Natural killer cell treated with Interleukin-12 subunit alpha and Interleukin-12 subunit beta and Interleukin-15 and Interleukin-18, amount 100 ng/mL, for 72 hours (primary cell): ENCODE measurements around the gene VOPP1. TPM values are rescaled to one million over a fixed set of nuclear protein-coding genes. Genes with fewer than 3 reads are reported as not detected.
"Not testable (repeated sequence)": the region's sequence is repeated elsewhere in the genome, so short reads cannot be mapped to it uniquely, and the experiment has no call there.

Experiments
- ATAC-seq, 2 donors: fragments of 150-1000 bp; cut with Tn5 transposase in 1 of 2; sonication (Bioruptor Pico), chemical (Tn5 transposase) in 1 of 2; 2 replicates each; pipeline ENCODE4 v1.10.0; 2021
- DNase-seq: peaks from one replicate; pipeline ENCODE4 v3.0.0; 2022; ENCODE audit warnings: low spot score
- H3K27ac Mint-ChIP-seq, 2 donors: 1 replicate in 1 of 2; 2 replicates in 1 of 2; pipeline ENCODE4 v1.8.0; 2022; ENCODE audit warnings: mixed read lengths in 2 of 2, mild to moderate bottlenecking in 1 of 2, moderate library complexity in 1 of 2
- H3K27me3 Mint-ChIP-seq, 2 donors: 1 replicate in 1 of 2; 2 replicates in 1 of 2; pipeline ENCODE4 v1.8.0; 2022; ENCODE audit warnings: mixed read lengths in 2 of 2
- H3K36me3 Mint-ChIP-seq: one replicate; pipeline ENCODE4 v1.8.0; 2022; ENCODE audit warnings: mixed read lengths
- H3K4me1 Mint-ChIP-seq, 2 donors: 1 replicate in 1 of 2; 2 replicates in 1 of 2; pipeline ENCODE4 v1.8.0; 2022; ENCODE audit warnings: low read depth in 2 of 2, mixed read lengths in 2 of 2, mild to moderate bottlenecking in 1 of 2
- H3K4me3 Mint-ChIP-seq: one replicate; pipeline ENCODE4 v1.8.0; 2022; ENCODE audit warnings: mixed read lengths
- H3K9me3 Mint-ChIP-seq: 2 replicates; pipeline ENCODE4 v1.8.0; 2022; ENCODE audit warnings: mixed read lengths
- total RNA-seq, 2 donors: library from RNA; stranded (reverse); gene quantifications; one replicate each; pipeline ENCODE4 v1.2.3, GENCODE V29; 2022

Gene VOPP1
- total RNA-seq, 2 donors from 2014 or later, result 204 to 244 TPM

DNA sequence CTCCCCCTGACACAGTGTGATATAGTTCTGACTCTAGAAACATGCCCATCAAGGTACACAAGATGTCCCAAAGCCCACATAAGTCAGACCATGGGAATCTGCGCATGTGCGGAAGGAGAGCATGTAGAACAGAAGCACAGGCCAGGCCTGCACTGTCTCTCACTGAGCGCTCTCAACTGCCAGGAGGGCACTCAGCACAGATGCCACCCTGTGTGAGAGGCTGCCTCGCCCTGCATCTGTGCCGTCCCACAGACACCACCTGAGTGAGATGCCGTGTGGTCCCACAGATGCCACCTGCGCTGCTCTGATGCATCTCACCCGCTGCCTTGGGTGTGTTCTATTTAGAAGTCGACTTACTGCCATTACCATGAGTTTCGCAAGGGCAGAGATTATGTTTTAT lies 98.4 kb downstream of the VOPP1 start:
- H3K36me3 Mint-ChIP-seq, result peaks cover 13% of the 10 kb centered on the region
- peaks cover 44 to 51% of the 10 kb centered on the region in 2 donors for H3K4me1 Mint-ChIP-seq
- no peak for DNase-seq
- H3K27ac Mint-ChIP-seq, result peak overlapping the region in 1 of 2 donors; percentile 58
- H3K4me3 Mint-ChIP-seq, result peak overlapping the region; percentile 60
- H3K9me3 Mint-ChIP-seq, result no peaks in the 10 kb centered on the region
- no peaks in the 10 kb centered on the region for H3K27me3 Mint-ChIP-seq
- ATAC-seq, result no peak

GRCh38 chr7:55472928-55473725 lies 99.2 kb downstream of the VOPP1 start:
- no peak overlapping the region for H3K27ac Mint-ChIP-seq
- no peak overlapping the region for H3K4me3 Mint-ChIP-seq
- DNase-seq, result no peak

DNA sequence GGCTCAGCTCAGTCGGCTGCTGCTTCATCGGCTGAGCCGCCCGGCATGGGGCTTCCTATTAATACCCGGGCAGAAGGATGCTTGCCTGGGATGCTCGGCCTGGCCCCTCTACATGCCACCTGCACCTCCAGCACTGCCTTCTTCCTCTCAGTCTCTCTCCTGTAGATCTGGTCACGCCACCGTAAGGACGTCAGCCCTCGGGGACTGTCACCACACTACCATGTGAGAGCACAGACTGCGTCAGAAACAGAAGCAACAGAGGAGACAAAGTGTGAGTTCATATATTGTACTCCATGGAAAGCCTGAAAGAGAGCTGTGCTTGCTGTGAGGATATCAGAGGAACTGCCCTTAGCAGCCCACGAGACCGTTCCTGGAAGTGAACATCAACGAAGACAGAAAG lies 99.9 kb downstream of the VOPP1 start:
- not testable (repeated sequence) for H3K27ac Mint-ChIP-seq, H3K27me3 Mint-ChIP-seq, H3K4me3 Mint-ChIP-seq, ATAC-seq, DNase-seq, H3K9me3 Mint-ChIP-seq
- Mint-ChIP-seq H3K4me1 (peaks cover 37 to 45% of the 10 kb centered on the region in 2 donors), H3K36me3 (peaks cover 12% of the 10 kb centered on the region)

More at GRCh38 chr7:55472928-55473725, 99.2 kb downstream of the VOPP1 start:
- no peak for ATAC-seq
- Mint-ChIP-seq H3K9me3 (no peaks in the 10 kb centered on the region), H3K36me3 (peaks cover 10% of the 10 kb centered on the region), H3K4me1 (peaks cover 41 to 49% of the 10 kb centered on the region in 2 donors), H3K27me3 (no peaks in the 10 kb centered on the region)

DNA sequence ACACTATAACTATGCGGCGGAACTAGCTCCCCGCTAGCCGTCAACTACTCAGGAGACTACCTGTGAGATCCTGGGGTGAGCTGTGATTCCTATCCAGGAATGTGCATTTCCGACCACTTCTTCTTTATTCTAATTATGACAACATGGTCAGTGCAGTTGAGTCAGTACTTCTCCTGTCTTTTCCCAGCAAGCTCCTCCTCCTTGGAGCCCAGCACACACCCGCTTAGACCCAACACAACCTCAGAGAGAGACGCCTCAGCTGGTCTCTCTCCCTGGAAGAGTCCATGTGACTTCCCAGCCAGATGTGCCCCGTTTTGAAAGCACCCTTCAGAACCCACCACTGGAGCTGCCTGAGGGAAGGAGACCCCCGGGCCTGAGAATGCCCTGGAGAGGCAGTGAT lies 100.7 kb downstream of the VOPP1 start:
- not testable (repeated sequence) for H3K27me3 Mint-ChIP-seq, H3K27ac Mint-ChIP-seq, DNase-seq, ATAC-seq, H3K4me3 Mint-ChIP-seq, H3K9me3 Mint-ChIP-seq
- Mint-ChIP-seq H3K36me3 (peaks cover 12% of the 10 kb centered on the region), H3K4me1 (peaks cover 32 to 40% of the 10 kb centered on the region in 2 donors)

GRCh38 chr7:55470261-55470660 lies 102.0 kb downstream of the VOPP1 start:
- DNase-seq, result no peak
- ATAC-seq, result no peak
- Mint-ChIP-seq H3K36me3 (peaks cover 22% of the 10 kb centered on the region), H3K4me1 (peaks cover 24 to 31% of the 10 kb centered on the region in 2 donors), H3K9me3 (no peaks in the 10 kb centered on the region), H3K27me3 (no peaks in the 10 kb centered on the region), H3K27ac (peak overlapping the region in 1 of 2 donors; percentile 63), H3K4me3 (no peak overlapping the region)

DNA sequence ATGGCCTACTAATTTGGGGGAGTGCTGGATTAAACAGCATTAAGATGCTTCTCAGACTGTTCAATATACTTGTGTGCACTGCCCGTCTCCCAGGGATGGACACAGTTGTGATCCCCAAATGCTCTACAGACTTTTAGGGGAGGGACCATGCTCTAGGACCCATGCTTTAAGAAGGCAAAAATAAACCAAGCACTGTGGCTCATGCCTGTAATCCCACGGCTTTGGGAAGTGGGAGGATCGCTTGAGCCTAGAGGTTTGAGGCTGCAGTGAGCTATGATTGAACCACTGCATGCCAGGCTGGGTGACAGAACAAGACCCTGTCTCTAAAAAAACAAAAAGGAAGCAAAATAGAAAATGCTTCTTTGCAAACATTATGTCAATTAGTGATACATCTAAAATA lies 102.6 kb downstream of the VOPP1 start:
- H3K4me3 Mint-ChIP-seq, result no peak overlapping the region
- no peak overlapping the region for H3K27ac Mint-ChIP-seq
- H3K36me3 Mint-ChIP-seq, result peaks cover 27% of the 10 kb centered on the region
- H3K9me3 Mint-ChIP-seq, result no peaks in the 10 kb centered on the region
- peaks cover 19 to 31% of the 10 kb centered on the region in 2 donors for H3K4me1 Mint-ChIP-seq
- no peak for DNase-seq
- no peak for ATAC-seq
- no peaks in the 10 kb centered on the region for H3K27me3 Mint-ChIP-seq

- Mint-ChIP-seq H3K4me3 (no peak overlapping the region), H3K27me3 (no peaks in the 10 kb centered on the region), H3K36me3 (peaks cover 26% of the 10 kb centered on the region), H3K9me3 (no peaks in the 10 kb centered on the region), H3K4me1 (peaks cover 14 to 29% of the 10 kb centered on the region in 2 donors), H3K27ac (no peak overlapping the region)
- DNase-seq (no peak), ATAC-seq (no peak)
Observed at GRCh38 chr7:55469271-55469681, 103.0 kb downstream of the VOPP1 start.

- H3K9me3 Mint-ChIP-seq, result no peaks in the 10 kb centered on the region
- peaks cover 24% of the 10 kb centered on the region for H3K36me3 Mint-ChIP-seq
- peaks cover 11 to 27% of the 10 kb centered on the region in 2 donors for H3K4me1 Mint-ChIP-seq
- no peak for ATAC-seq
- H3K4me3 Mint-ChIP-seq, result no peak overlapping the region
- DNase-seq, result no peak
- no peaks in the 10 kb centered on the region for H3K27me3 Mint-ChIP-seq
- peak overlapping the region in 1 of 2 donors; percentile 67 for H3K27ac Mint-ChIP-seq
Observed at GRCh38 chr7:55468495-55468894, 103.8 kb downstream of the VOPP1 start.

- no peak for DNase-seq
- Mint-ChIP-seq H3K4me1 (peaks cover 17 to 35% of the 10 kb centered on the region in 2 donors), H3K4me3 (no peak overlapping the region), H3K36me3 (peaks cover 35% of the 10 kb centered on the region), H3K27me3 (no peaks in the 10 kb centered on the region), H3K27ac (peak overlapping the region in 1 of 2 donors; percentile 76), H3K9me3 (peaks cover 8% of the 10 kb centered on the region)
- ATAC-seq, result no peak
Observed at GRCh38 chr7:55467047-55467593, 105.2 kb downstream of the VOPP1 start.

DNA sequence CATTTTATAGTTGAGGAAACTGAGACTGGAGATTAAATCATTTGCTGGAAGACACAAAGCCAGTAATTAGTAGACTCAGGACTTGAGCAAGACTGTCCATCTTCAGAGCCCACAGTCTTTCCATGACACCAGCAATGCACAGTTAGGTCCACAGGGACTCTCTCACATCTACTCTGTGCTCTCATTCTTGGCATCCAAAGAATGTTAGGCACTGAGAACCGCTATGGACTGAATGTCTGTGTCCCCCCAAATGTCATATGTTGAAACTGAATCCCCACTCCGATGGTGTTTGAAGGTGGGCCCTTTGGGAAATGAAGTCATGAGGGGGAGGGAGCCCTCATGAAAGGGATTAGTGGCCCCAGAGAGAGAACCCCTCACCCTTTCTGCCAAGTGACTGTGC lies 106.6 kb downstream of the VOPP1 start:
- Mint-ChIP-seq H3K36me3 (peaks cover 43% of the 10 kb centered on the region), H3K9me3 (peaks cover 11% of the 10 kb centered on the region), H3K27me3 (no peaks in the 10 kb centered on the region), H3K4me3 (no peak overlapping the region), H3K27ac (no peak overlapping the region), H3K4me1 (peaks cover 20 to 39% of the 10 kb centered on the region in 2 donors)
- DNase-seq (no peak), ATAC-seq (no peak)

GRCh38 chr7:55464422-55464821 lies 107.9 kb downstream of the VOPP1 start:
- H3K36me3 Mint-ChIP-seq, result peaks cover 56% of the 10 kb centered on the region
- no peak overlapping the region for H3K4me3 Mint-ChIP-seq

DNA sequence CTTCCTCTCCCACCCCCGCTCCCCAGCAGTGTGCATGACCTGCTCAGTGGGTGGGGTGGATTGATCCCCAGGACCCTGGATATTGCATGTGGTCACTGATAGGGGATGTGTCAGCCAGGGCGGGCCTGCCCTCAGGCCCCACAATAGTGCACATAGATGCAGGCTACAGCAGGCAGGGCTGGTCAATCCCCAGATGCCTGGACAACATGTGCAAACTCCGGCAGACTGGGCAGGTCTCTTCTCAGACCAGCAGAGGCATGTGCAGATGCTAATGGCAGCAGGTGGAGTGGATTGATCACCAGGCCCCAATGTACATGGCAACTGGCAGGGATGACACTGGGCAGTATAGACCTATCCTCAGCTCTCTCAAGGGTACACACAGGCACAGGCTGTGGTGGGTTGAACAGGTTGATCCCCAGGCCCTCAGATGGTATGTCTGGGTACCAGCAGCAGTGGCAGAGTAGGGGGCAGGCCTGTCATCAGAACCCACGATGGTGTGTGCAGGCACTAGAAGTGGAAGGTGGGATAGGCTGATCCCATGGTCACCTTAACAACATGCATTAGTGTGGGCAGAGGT lies 108.5 kb downstream of the VOPP1 start:
- Mint-ChIP-seq H3K9me3 (peaks cover 20% of the 10 kb centered on the region), H3K27ac (peak overlapping the region in 1 of 2 donors; percentile 60), H3K4me3 (no peak overlapping the region), H3K36me3 (peaks cover 62% of the 10 kb centered on the region), H3K4me1 (peaks cover 20 to 41% of the 10 kb centered on the region in 2 donors), H3K27me3 (no peaks in the 10 kb centered on the region)
- DNase-seq, result no peak
- ATAC-seq, result peak in 1 of 2 donors; percentile 41

More at GRCh38 chr7:55464422-55464821, 107.9 kb downstream of the VOPP1 start:
- peaks cover 14% of the 10 kb centered on the region for H3K9me3 Mint-ChIP-seq
- H3K27me3 Mint-ChIP-seq, result no peaks in the 10 kb centered on the region
- H3K4me1 Mint-ChIP-seq, result peaks cover 20 to 37% of the 10 kb centered on the region in 2 donors
- DNase-seq (no peak), ATAC-seq (no peak)
- no peak overlapping the region for H3K27ac Mint-ChIP-seq

- H3K36me3 Mint-ChIP-seq, result peaks cover 59% of the 10 kb centered on the region
Observed at GRCh38 chr7:55458351-55458750, 114.0 kb downstream of the VOPP1 start.

DNA sequence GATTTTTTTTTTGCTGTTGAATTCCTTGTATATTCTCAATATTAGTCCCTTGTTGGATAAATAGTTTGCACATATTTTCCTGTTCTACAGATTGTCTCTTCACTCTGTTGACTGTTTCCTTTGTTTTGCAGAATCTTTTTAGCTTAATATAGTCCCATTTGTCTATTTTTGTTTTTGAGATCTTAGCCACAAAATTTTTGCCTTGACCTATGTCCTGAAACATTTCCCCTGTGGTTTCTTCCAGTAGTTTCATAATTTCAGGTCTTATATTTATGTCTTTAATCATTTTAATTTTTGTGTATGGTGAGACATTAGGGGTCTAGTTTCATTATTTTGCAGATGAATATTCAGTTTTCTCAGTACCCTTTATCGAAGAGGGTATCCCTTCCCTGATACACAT lies 114.5 kb downstream of the VOPP1 start:
- Mint-ChIP-seq H3K9me3 (peaks cover 28% of the 10 kb centered on the region), H3K36me3 (peaks cover 55% of the 10 kb centered on the region), H3K27ac (no peak overlapping the region), H3K4me3 (no peak overlapping the region), H3K4me1 (peaks cover 27 to 50% of the 10 kb centered on the region in 2 donors), H3K27me3 (no peaks in the 10 kb centered on the region)
- no peak for DNase-seq
- ATAC-seq, result no peak

More at GRCh38 chr7:55458351-55458750, 114.0 kb downstream of the VOPP1 start:
- ATAC-seq, result no peak
- Mint-ChIP-seq H3K4me3 (no peak overlapping the region), H3K4me1 (peaks cover 27 to 47% of the 10 kb centered on the region in 2 donors), H3K27ac (no peak overlapping the region), H3K27me3 (no peaks in the 10 kb centered on the region), H3K9me3 (peaks cover 31% of the 10 kb centered on the region)
- no peak for DNase-seq
